Esophagus muscularis mucosa (tissue), 4 donors: ENCODE measurements around the gene PPAN.

Experiments used
- EP300 ChIP-seq: sonication (generic); formaldehyde crosslinking; IDR thresholded peaks from one replicate; pipeline ENCODE4 v1.6.1; 2017; ENCODE audit warnings: antibody characterized with exemption
- POLR2AphosphoS5 ChIP-seq, 2 donors: sonication (generic); formaldehyde crosslinking; IDR thresholded peaks; one replicate each; pipeline ENCODE4 v1.6.1; 2017; ENCODE audit warnings: antibody characterized with exemption in 2 of 2
- TF ChIP-seq, protein P1 (sequence below), 3 experiments: fragments of 200-600 bp in 2 of 3; fragments of 450-650 bp in 1 of 3; sonication (generic) in 2 of 3; IDR thresholded peaks; one replicate each; pipeline ENCODE4 v1.5.1; 2017 to 2019; ENCODE audit warnings: antibody characterized with exemption in 3 of 3, mild to moderate bottlenecking in 2 of 3, moderate library complexity in 1 of 3

DNA sequence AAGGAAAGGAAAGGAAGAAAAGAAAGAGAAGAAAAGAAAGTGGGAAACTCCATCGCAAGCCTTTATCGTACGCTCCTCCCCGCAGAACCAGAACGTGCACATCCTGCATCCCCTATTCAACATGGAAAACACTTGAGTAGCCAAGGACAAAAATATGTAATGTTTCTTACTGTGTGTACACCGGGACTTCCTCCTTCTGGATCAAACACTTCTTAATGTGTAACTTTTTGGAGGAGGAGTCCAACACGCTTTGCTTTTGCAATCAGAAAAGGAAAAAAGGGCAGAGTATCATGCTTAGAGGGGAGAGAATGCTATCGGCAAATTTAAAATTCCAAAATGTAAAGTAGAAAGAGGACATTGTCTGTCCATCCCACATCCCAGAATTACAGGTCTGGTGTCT, 27.8 kb upstream of the PPAN start:
- TF ChIP-seq, protein P1, sequence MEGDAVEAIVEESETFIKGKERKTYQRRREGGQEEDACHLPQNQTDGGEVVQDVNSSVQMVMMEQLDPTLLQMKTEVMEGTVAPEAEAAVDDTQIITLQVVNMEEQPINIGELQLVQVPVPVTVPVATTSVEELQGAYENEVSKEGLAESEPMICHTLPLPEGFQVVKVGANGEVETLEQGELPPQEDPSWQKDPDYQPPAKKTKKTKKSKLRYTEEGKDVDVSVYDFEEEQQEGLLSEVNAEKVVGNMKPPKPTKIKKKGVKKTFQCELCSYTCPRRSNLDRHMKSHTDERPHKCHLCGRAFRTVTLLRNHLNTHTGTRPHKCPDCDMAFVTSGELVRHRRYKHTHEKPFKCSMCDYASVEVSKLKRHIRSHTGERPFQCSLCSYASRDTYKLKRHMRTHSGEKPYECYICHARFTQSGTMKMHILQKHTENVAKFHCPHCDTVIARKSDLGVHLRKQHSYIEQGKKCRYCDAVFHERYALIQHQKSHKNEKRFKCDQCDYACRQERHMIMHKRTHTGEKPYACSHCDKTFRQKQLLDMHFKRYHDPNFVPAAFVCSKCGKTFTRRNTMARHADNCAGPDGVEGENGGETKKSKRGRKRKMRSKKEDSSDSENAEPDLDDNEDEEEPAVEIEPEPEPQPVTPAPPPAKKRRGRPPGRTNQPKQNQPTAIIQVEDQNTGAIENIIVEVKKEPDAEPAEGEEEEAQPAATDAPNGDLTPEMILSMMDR (IDR thresholded peaks at IDR 0.05): no peak
- TF ChIP-seq EP300: no peak
- TF ChIP-seq POLR2AphosphoS5 (IDR thresholded peaks at IDR 0.05): no peak
